Activated T-helper 17 cell treated with anti-CD3 and anti-CD28 coated beads, Interleukin-2, amount 50 U/mL, for 72 hours (primary cell): ENCODE results near the gene DTNA. TPM values are rescaled to one million over a fixed set of nuclear protein-coding genes. Genes with fewer than 3 reads are reported as not detected.
"Not testable (repeated sequence)": the region's sequence is repeated elsewhere in the genome, so short reads cannot be mapped to it uniquely, and the experiment has no call there.

Experiments used
- ATAC-seq: fragments of 150-1000 bp; cut with Tn5 transposase; replicated peaks from 2 replicates; pipeline ENCODE4 v1.10.0; 2021; ENCODE audit warnings: mild to moderate bottlenecking, moderate library complexity
- H3K27ac Mint-ChIP-seq: one replicate; pipeline ENCODE4 v1.8.0; 2022; ENCODE audit warnings: mixed read lengths
- H3K27me3 Mint-ChIP-seq: one replicate; pipeline ENCODE4 v1.8.0; 2022; ENCODE audit warnings: mixed read lengths
- H3K36me3 Mint-ChIP-seq: one replicate; pipeline ENCODE4 v1.8.0; 2022; ENCODE audit warnings: low read depth, mild to moderate bottlenecking, mixed read lengths
- H3K4me1 Mint-ChIP-seq: one replicate; pipeline ENCODE4 v1.8.0; 2022; ENCODE audit warnings: mixed read lengths
- H3K4me3 Mint-ChIP-seq: one replicate; pipeline ENCODE4 v1.8.0; 2022; ENCODE audit warnings: mild to moderate bottlenecking, mixed read lengths
- H3K9me3 Mint-ChIP-seq: one replicate; pipeline ENCODE4 v1.8.0; 2022; ENCODE audit warnings: mixed read lengths
- total RNA-seq, 2 donors: library from RNA; stranded (reverse); gene quantifications; one replicate each; pipeline ENCODE4 v1.2.3, GENCODE V29; 2022

Gene DTNA
- total RNA-seq, 2 donors from 2014 or later: 0.11 to 0.15 TPM

DNA sequence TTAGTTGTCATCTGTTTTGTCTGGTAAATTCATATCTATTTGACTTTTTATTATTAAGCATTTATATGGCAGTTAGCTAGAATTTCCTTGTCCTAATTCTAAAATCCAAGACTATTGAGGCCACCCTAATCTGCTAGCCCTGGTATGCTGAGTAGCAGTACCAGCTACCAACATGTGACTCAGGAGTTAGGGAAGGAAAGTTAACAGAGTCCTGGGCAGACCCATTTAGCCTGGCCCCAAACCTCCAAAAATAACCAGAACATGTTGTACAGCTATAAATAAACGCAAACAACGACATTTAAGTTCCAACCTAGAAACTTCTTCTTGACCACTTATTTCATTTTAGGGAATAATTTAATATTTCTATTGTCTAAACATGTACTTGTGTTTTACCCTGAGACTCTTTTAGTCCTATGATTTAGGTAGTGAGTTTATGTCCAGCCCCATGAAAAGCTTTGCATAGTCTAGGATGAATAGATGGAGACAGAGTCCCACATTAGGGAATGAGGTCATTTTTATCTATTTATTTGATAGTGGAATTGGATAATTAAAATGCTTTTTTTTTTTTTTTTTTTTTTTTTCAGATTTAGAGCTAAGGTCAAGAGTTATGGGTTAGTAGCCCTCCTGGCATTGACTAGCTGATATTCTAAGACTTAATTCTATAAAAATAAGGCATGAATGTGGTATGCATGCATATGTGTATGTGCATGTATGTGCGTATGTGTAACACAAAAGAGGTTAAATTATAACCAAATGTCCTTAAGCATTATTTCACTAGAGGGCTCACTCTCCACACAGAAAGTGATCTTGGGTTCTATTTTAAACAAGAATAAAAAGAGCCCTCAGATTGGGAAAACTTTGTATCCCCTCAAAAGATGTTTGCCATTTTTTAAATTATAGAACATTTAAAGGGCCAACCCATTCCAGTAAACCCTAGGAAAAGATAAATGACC is 171.1 kb downstream of the DTNA start:
- no peak overlapping the region for H3K27ac Mint-ChIP-seq
- H3K9me3 Mint-ChIP-seq: no peaks in the 10 kb centered on the region
- H3K4me1 Mint-ChIP-seq: no peaks in the 10 kb centered on the region
- H3K36me3 Mint-ChIP-seq: no peaks in the 10 kb centered on the region
- peaks cover 12% of the 10 kb centered on the region for H3K27me3 Mint-ChIP-seq
- H3K4me3 Mint-ChIP-seq: no peak overlapping the region
- no peak for ATAC-seq

DNA sequence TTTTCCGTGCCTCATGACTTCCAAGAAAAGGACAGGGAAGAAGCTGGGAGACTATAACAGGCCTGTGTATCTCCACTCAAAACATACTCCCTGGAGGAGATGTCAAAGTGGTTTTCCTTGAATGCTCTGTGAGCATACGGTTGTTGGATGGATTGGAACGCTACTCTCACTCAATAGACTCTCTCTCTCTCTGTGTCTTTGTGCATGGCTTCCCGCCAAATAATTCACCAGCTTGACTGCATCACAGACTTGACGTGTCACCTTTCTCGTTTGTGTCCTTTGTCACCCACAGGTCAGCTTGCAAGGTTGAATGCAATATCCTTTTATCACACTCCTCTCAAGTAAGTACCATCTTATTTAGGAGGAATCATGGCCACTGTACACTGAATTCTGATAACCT is 174.3 kb downstream of the DTNA start:
- H3K27me3 Mint-ChIP-seq: peaks cover 12% of the 10 kb centered on the region
- no peak overlapping the region for H3K4me3 Mint-ChIP-seq
- no peak overlapping the region for H3K27ac Mint-ChIP-seq
- no peaks in the 10 kb centered on the region for H3K9me3 Mint-ChIP-seq
- no peak for ATAC-seq
- H3K4me1 Mint-ChIP-seq: no peaks in the 10 kb centered on the region
- H3K36me3 Mint-ChIP-seq: no peaks in the 10 kb centered on the region

DNA sequence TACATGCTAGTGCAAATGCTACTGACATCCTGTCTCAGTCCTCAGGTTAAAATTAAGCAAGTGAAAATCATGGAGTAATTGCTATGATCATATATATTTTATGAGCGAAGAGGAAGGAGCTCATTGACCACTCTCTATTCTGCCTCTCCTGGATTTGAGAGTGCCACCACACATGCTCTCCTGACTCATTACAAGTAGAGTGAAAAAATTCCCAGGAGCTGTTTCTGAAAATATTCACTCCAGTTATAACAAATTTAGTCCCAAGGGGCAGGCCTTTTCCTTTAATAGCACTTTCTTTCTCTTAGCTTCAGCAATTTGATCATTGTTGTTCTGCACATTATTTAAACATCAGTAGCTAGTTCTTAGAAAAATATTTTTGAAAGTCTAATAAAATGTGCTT is 176.1 kb downstream of the DTNA start:
- Mint-ChIP-seq H3K4me3 (no peak overlapping the region), H3K27me3 (peaks cover 13% of the 10 kb centered on the region), H3K36me3 (no peaks in the 10 kb centered on the region), H3K27ac (no peak overlapping the region), H3K9me3 (no peaks in the 10 kb centered on the region), H3K4me1 (no peaks in the 10 kb centered on the region)
- no peak for ATAC-seq

- Mint-ChIP-seq H3K9me3 (no peaks in the 10 kb centered on the region), H3K36me3 (no peaks in the 10 kb centered on the region), H3K4me3 (no peak overlapping the region), H3K27ac (no peak overlapping the region), H3K27me3 (peaks cover 17% of the 10 kb centered on the region), H3K4me1 (no peaks in the 10 kb centered on the region)
- ATAC-seq: no peak
These were observed 177.9 kb downstream of the DTNA start for GRCh38 chr18:34887881-34888580.

DNA sequence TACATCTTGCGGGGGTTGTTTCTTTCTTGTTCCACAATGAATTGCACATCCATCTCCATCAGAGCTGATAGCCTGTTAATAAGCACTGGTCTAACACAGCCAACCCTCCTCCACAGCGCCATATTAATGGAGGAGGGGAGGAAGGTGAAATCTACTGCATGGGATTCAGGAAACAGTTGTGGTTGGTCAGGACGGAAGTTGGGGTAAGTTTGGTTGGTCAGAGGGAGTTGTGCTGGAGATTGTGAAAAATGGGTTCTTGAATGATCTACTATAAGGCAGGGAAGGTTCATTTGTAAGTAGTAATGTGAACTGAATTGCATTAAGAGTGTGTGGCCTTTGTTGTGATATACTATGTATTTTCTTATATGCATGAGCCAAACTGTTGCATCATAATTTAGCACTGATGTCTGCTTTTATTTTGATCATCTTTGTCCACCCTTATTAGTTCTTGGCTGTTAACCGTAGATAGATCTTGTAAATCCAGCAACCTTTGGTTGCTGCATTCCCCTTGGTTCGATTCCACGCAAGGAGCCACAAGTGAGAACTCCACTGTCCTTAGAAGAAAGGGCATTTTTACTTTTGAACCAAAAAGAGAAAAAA is 180.5 kb downstream of the DTNA start:
- Mint-ChIP-seq H3K9me3 (peaks cover 6% of the 10 kb centered on the region), H3K27me3 (peaks cover 20% of the 10 kb centered on the region), H3K4me3 (no peak overlapping the region), H3K27ac (no peak overlapping the region), H3K4me1 (no peaks in the 10 kb centered on the region), H3K36me3 (no peaks in the 10 kb centered on the region)
- ATAC-seq: no peak

DNA sequence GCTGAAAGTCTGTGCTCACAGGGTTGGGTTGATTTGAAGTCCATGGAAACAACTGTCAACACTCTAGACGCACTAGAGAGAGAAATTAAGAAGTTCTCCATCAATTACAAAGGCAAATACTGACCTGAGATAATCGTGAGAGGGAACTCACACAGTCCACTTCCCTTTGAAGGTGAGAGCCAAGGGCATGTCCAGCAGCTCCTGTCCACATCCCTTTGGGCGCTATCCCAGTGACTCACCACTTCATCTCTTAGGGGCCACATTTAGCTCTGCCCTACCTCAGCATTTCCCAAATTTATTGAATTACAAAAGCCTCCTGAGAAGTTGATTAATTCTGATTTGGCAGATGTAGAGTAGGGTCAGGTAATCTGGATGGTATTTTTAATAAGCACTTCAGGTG is 182.3 kb downstream of the DTNA start:
- H3K27ac Mint-ChIP-seq: no peak overlapping the region
- H3K9me3 Mint-ChIP-seq: peaks cover 6% of the 10 kb centered on the region
- H3K4me1 Mint-ChIP-seq: no peaks in the 10 kb centered on the region
- peaks cover 20% of the 10 kb centered on the region for H3K27me3 Mint-ChIP-seq
- H3K36me3 Mint-ChIP-seq: no peaks in the 10 kb centered on the region
- no peak overlapping the region for H3K4me3 Mint-ChIP-seq
- ATAC-seq: no peak

- Mint-ChIP-seq H3K9me3 (peaks cover 6% of the 10 kb centered on the region), H3K27ac (no peak overlapping the region), H3K4me1 (no peaks in the 10 kb centered on the region), H3K36me3 (no peaks in the 10 kb centered on the region), H3K4me3 (no peak overlapping the region), H3K27me3 (peaks cover 20% of the 10 kb centered on the region)
- ATAC-seq: no peak
These were observed 183.1 kb downstream of the DTNA start for GRCh38 chr18:34893239-34893638.

DNA sequence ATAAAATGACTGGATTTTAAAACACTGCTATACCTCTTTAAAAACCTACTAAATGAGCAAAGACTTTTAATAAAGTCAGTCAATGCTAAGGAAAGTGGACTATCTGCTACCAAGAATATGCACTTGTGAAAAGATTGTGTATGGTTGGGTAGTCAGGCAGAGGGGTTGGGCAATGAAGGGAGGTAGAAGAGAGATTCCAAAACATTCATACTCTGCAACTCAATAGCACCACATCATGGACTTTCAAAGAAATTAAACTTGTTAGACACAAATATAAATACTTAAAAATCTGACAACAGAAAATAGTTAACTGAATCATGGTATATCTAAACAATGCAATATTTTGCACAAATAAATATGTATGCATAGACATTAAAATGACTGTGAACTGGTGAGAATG is 191.2 kb downstream of the DTNA start:
- H3K4me3 Mint-ChIP-seq: no peak overlapping the region
- H3K4me1 Mint-ChIP-seq: no peaks in the 10 kb centered on the region
- H3K36me3 Mint-ChIP-seq: no peaks in the 10 kb centered on the region
- no peak for ATAC-seq
- H3K27ac Mint-ChIP-seq: no peak overlapping the region
- H3K27me3 Mint-ChIP-seq: no peaks in the 10 kb centered on the region
- H3K9me3 Mint-ChIP-seq: no peaks in the 10 kb centered on the region

DNA sequence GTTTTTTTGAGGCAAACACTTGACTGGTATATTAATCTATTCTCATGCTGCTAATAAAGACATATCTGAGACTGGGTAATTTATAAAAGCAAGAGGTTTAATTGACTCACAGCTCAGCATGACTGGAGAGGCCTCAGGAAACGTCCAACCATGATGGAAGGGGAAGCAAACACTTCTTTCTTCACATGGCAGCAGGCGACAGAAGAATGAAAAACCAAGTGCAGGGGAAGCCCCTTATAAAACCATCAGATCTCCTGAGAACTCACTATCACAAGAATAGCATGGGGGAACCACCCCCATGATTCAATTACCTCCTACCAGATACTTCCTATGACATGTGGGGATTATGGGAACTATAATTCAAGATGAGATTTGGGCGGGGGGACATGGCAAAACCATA is 194.9 kb downstream of the DTNA start:
- ATAC-seq: peak; percentile 32
- Mint-ChIP-seq H3K9me3 (peaks cover 10% of the 10 kb centered on the region), H3K4me3 (no peak overlapping the region), H3K27me3 (peaks cover 4% of the 10 kb centered on the region), H3K4me1 (no peaks in the 10 kb centered on the region), H3K36me3 (no peaks in the 10 kb centered on the region), H3K27ac (no peak overlapping the region)

- H3K4me1 Mint-ChIP-seq, H3K9me3 Mint-ChIP-seq, H3K27ac Mint-ChIP-seq, H3K36me3 Mint-ChIP-seq, H3K4me3 Mint-ChIP-seq, H3K27me3 Mint-ChIP-seq: not testable (repeated sequence)
- ATAC-seq: peak; percentile 66
These were observed 196.9 kb downstream of the DTNA start for GRCh38 chr18:34906985-34907384.

GRCh38 chr18:34909637-34910364 is 199.7 kb downstream of the DTNA start:
- ATAC-seq: peak; percentile 73
- no peaks in the 10 kb centered on the region for H3K4me1 Mint-ChIP-seq
- H3K36me3 Mint-ChIP-seq: no peaks in the 10 kb centered on the region
- no peak overlapping the region for H3K4me3 Mint-ChIP-seq
- H3K9me3 Mint-ChIP-seq: peaks cover 10% of the 10 kb centered on the region
- H3K27me3 Mint-ChIP-seq: peaks cover 8% of the 10 kb centered on the region
- no peak overlapping the region for H3K27ac Mint-ChIP-seq

DNA sequence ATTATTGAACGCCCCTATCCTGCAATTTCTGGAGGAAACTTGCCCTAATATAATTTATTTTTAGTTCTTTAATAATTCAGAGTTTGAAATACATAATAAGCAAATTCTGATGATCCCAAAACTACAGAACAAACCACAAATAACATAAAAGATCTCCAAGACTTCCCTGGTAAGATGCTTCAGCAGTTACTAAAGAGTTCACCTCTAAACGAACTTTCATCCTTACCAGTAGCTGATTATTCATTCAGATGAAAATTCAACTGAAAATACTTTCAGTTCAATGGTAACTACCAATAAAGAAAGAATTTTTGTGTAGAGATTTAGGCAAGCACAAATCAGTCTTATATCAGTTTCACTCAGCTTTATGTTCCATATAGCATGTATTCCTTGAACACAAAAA is 201.0 kb downstream of the DTNA start:
- Mint-ChIP-seq H3K36me3 (no peaks in the 10 kb centered on the region), H3K9me3 (peaks cover 10% of the 10 kb centered on the region), H3K27me3 (peaks cover 8% of the 10 kb centered on the region), H3K4me3 (no peak overlapping the region), H3K4me1 (no peaks in the 10 kb centered on the region), H3K27ac (no peak overlapping the region)
- no peak for ATAC-seq

GRCh38 chr18:34911661-34912384 is 201.7 kb downstream of the DTNA start:
- no peaks in the 10 kb centered on the region for H3K4me1 Mint-ChIP-seq
- H3K9me3 Mint-ChIP-seq: peaks cover 6% of the 10 kb centered on the region
- H3K4me3 Mint-ChIP-seq: no peak overlapping the region
- no peaks in the 10 kb centered on the region for H3K36me3 Mint-ChIP-seq
- ATAC-seq: no peak
- no peak overlapping the region for H3K27ac Mint-ChIP-seq
- peaks cover 5% of the 10 kb centered on the region for H3K27me3 Mint-ChIP-seq
